GM19324 (cell line): ENCODE measurements around the gene LGALS3BP.

Source experiments
- ATAC-seq: cut with Tn5 transposase; IDR thresholded peaks from one replicate; pipeline ENCODE4 v1.9.1; 2021; ENCODE audit warnings: mild to moderate bottlenecking, moderate library complexity; ENCODE audit not compliant: unreplicated experiment, low FRiP score

The LGALS3BP gene

GRCh38 chr17:79000396-79001189, 20.9 kb upstream of the LGALS3BP start:
- no peak for ATAC-seq

GRCh38 chr17:78999947-79000395, 20.2 kb upstream of the LGALS3BP start:
- no peak for ATAC-seq

GRCh38 chr17:78999056-78999768, 19.5 kb upstream of the LGALS3BP start:
- ATAC-seq, result no peak

GRCh38 chr17:78998311-78999055, 18.8 kb upstream of the LGALS3BP start:
- ATAC-seq, result no peak

- no peak for ATAC-seq
Observed at GRCh38 chr17:78997881-78998280, 18.2 kb upstream of the LGALS3BP start.

- ATAC-seq, result no peak
Observed at GRCh38 chr17:78997231-78997741, 17.6 kb upstream of the LGALS3BP start.

- no peak for ATAC-seq
Observed at GRCh38 chr17:78996781-78997201, 17.1 kb upstream of the LGALS3BP start.

- ATAC-seq, result no peak
Observed at GRCh38 chr17:78995761-78996451, 16.2 kb upstream of the LGALS3BP start.

- no peak for ATAC-seq
Observed at GRCh38 chr17:78995022-78995760, 15.5 kb upstream of the LGALS3BP start.

GRCh38 chr17:78993981-78994671, 14.4 kb upstream of the LGALS3BP start:
- no peak for ATAC-seq

- ATAC-seq, result no peak
Observed at GRCh38 chr17:78993241-78993956, 13.7 kb upstream of the LGALS3BP start.

GRCh38 chr17:78992542-78993212, 13.0 kb upstream of the LGALS3BP start:
- ATAC-seq, result no peak

GRCh38 chr17:78991906-78992532, 12.3 kb upstream of the LGALS3BP start:
- ATAC-seq, result no peak

- ATAC-seq, result no peak
Observed at GRCh38 chr17:78991017-78991738, 11.5 kb upstream of the LGALS3BP start.

- no peak for ATAC-seq
Observed at GRCh38 chr17:78990349-78991016, 10.8 kb upstream of the LGALS3BP start.

- ATAC-seq, result no peak
Observed at GRCh38 chr17:78988152-78988551, 8.4 kb upstream of the LGALS3BP start.
